ENCODE results near the gene ZNF213.
A peak's percentile ranks its signal among the peaks of the same experiment; 100 is the strongest.

ZNF213 gene

GRCh38 chr16:3095869-3096268 lies 39.0 kb upstream of the ZNF213 start:
- H3K27ac ChIP-seq (replicated peaks; ENCODE audit: low read length) = no peak overlapping the region
- no CpG with 5 or more reads among the region's 4 CpGs for WGBS, 2 donors (ENCODE audit: extremely low coverage in 2 of 2, insufficient read length in 2 of 2, insufficient replicate concordance in 1 of 2)
- H2BK5ac ChIP-seq (ENCODE audit: low read length) = no peak overlapping the region
- H4K91ac ChIP-seq (ENCODE audit: low read depth, low read length, poor library complexity) = no peak overlapping the region
- H3K4me1 ChIP-seq (ENCODE audit: control insufficient read depth in 2 of 2, insufficient read depth in 1 of 2, low read depth in 1 of 2, low read length in 2 of 2) = peaks cover 23 to 28% of the 10 kb centered on the region in 2 donors
- H2BK15ac ChIP-seq (ENCODE audit: low read length) = no peak overlapping the region
- H3K4me3 ChIP-seq (ENCODE audit: low read length in 2 of 2) = no peak overlapping the region
- H3K14ac ChIP-seq (ENCODE audit: low read length) = no peak overlapping the region
- H4K8ac ChIP-seq (ENCODE audit: low read depth, low read length) = no peak overlapping the region
- no peak overlapping the region for H2BK12ac ChIP-seq (ENCODE audit: low read length)
- H3K9me3 ChIP-seq (replicated peaks in 1 of 2; ENCODE audit: control insufficient read depth in 2 of 2, insufficient read depth in 1 of 2, low read depth in 1 of 2, low read length in 2 of 2) = peaks cover 0 to 2% of the 10 kb centered on the region in 2 donors
- H3K79me1 ChIP-seq (ENCODE audit: low read depth, low read length) = no peaks in the 10 kb centered on the region
- H3K27me3 ChIP-seq (ENCODE audit: control insufficient read depth in 3 of 3, insufficient read depth in 3 of 3, low read depth in 1 of 3, low read length in 3 of 3) = peaks cover 0 to 24% (median 11%) of the 10 kb centered on the region in 3 experiments
- H2BK120ac ChIP-seq (ENCODE audit: low read depth, low read length) = no peak overlapping the region
- no peak overlapping the region for H3K9ac ChIP-seq (ENCODE audit: low read depth, low read length, poor library complexity)
- H3K4me2 ChIP-seq (ENCODE audit: insufficient read depth, low read length, poor library complexity, severe bottlenecking) = no peak overlapping the region
- no peaks in the 10 kb centered on the region for H3K36me3 ChIP-seq (replicated peaks in 1 of 2; ENCODE audit: control insufficient read depth in 2 of 2, insufficient read depth in 2 of 2, low read length in 2 of 2)
- no peak overlapping the region for H3K4ac ChIP-seq (ENCODE audit: low read length)
- H3K18ac ChIP-seq (ENCODE audit: low read length) = no peak overlapping the region
- no peak for DNase-seq (ENCODE audit: low spot score)
- H3K23ac ChIP-seq (ENCODE audit: low read depth, low read length, poor library complexity) = no peak overlapping the region
- no peak overlapping the region for H2AK5ac ChIP-seq (ENCODE audit: low read depth, low read length)
- no peak overlapping the region for H2AFZ ChIP-seq (ENCODE audit: low read length)

GRCh38 chr16:3096362-3096761 lies 38.5 kb upstream of the ZNF213 start:
- Histone ChIP-seq H2AFZ (ENCODE audit: low read length) (no peak overlapping the region), H4K91ac (ENCODE audit: low read depth, low read length, poor library complexity) (peak overlapping the region; percentile 82), H3K4me3 (ENCODE audit: low read length in 2 of 2) (no peak overlapping the region), H2BK120ac (ENCODE audit: low read depth, low read length) (no peak overlapping the region), H2BK12ac (ENCODE audit: low read length) (no peak overlapping the region), H3K9me3 (replicated peaks in 1 of 2; ENCODE audit: control insufficient read depth in 2 of 2, insufficient read depth in 1 of 2, low read depth in 1 of 2, low read length in 2 of 2) (peaks cover 0 to 2% of the 10 kb centered on the region in 2 donors), H3K18ac (ENCODE audit: low read length) (no peak overlapping the region), H4K8ac (ENCODE audit: low read depth, low read length) (no peak overlapping the region), H3K4me2 (ENCODE audit: insufficient read depth, low read length, poor library complexity, severe bottlenecking) (no peak overlapping the region), H3K27me3 (ENCODE audit: control insufficient read depth in 3 of 3, insufficient read depth in 3 of 3, low read depth in 1 of 3, low read length in 3 of 3) (peaks cover 0 to 24% (median 11%) of the 10 kb centered on the region in 3 experiments), H3K36me3 (replicated peaks in 1 of 2; ENCODE audit: control insufficient read depth in 2 of 2, insufficient read depth in 2 of 2, low read length in 2 of 2) (no peaks in the 10 kb centered on the region), H3K4ac (ENCODE audit: low read length) (no peak overlapping the region), H2BK5ac (ENCODE audit: low read length) (no peak overlapping the region), H3K4me1 (ENCODE audit: control insufficient read depth in 2 of 2, insufficient read depth in 1 of 2, low read depth in 1 of 2, low read length in 2 of 2) (peaks cover 23 to 32% of the 10 kb centered on the region in 2 donors), H2AK5ac (ENCODE audit: low read depth, low read length) (peak overlapping the region; percentile 90), H3K14ac (ENCODE audit: low read length) (no peak overlapping the region), H3K27ac (replicated peaks; ENCODE audit: low read length) (no peak overlapping the region), H3K79me1 (ENCODE audit: low read depth, low read length) (no peaks in the 10 kb centered on the region), H3K23ac (ENCODE audit: low read depth, low read length, poor library complexity) (no peak overlapping the region), H2BK15ac (ENCODE audit: low read length) (peak overlapping the region; percentile 44), H3K9ac (ENCODE audit: low read depth, low read length, poor library complexity) (no peak overlapping the region)
- WGBS, 2 donors (ENCODE audit: extremely low coverage in 2 of 2, insufficient read length in 2 of 2, insufficient replicate concordance in 1 of 2) = no CpG with 5 or more reads among the region's 6 CpGs
- no peak for DNase-seq (ENCODE audit: low spot score)

- Histone ChIP-seq H3K9me3 (replicated peaks in 1 of 2; ENCODE audit: control insufficient read depth in 2 of 2, insufficient read depth in 1 of 2, low read depth in 1 of 2, low read length in 2 of 2) (peaks cover 0 to 2% of the 10 kb centered on the region in 2 donors), H3K27ac (replicated peaks; ENCODE audit: low read length) (no peak overlapping the region), H3K14ac (ENCODE audit: low read length) (no peak overlapping the region), H3K18ac (ENCODE audit: low read length) (no peak overlapping the region), H2BK15ac (ENCODE audit: low read length) (no peak overlapping the region), H3K4ac (ENCODE audit: low read length) (no peak overlapping the region), H2BK120ac (ENCODE audit: low read depth, low read length) (no peak overlapping the region), H2AFZ (ENCODE audit: low read length) (no peak overlapping the region), H3K4me2 (ENCODE audit: insufficient read depth, low read length, poor library complexity, severe bottlenecking) (no peak overlapping the region), H2BK12ac (ENCODE audit: low read length) (no peak overlapping the region), H3K4me1 (ENCODE audit: control insufficient read depth in 2 of 2, insufficient read depth in 1 of 2, low read depth in 1 of 2, low read length in 2 of 2) (peaks cover 27 to 32% of the 10 kb centered on the region in 2 donors), H4K8ac (ENCODE audit: low read depth, low read length) (no peak overlapping the region), H3K36me3 (replicated peaks in 1 of 2; ENCODE audit: control insufficient read depth in 2 of 2, insufficient read depth in 2 of 2, low read length in 2 of 2) (no peaks in the 10 kb centered on the region), H3K23ac (ENCODE audit: low read depth, low read length, poor library complexity) (no peak overlapping the region), H3K4me3 (ENCODE audit: low read length in 2 of 2) (no peak overlapping the region), H3K27me3 (ENCODE audit: control insufficient read depth in 3 of 3, insufficient read depth in 3 of 3, low read depth in 1 of 3, low read length in 3 of 3) (peaks cover 0 to 24% (median 7%) of the 10 kb centered on the region in 3 experiments), H2AK5ac (ENCODE audit: low read depth, low read length) (peak overlapping the region; percentile 1), H3K9ac (ENCODE audit: low read depth, low read length, poor library complexity) (no peak overlapping the region), H4K91ac (ENCODE audit: low read depth, low read length, poor library complexity) (no peak overlapping the region), H3K79me1 (ENCODE audit: low read depth, low read length) (no peaks in the 10 kb centered on the region), H2BK5ac (ENCODE audit: low read length) (no peak overlapping the region)
- no peak for DNase-seq (ENCODE audit: low spot score)
- no CpG with 5 or more reads among the region's 8 CpGs for WGBS, 2 donors (ENCODE audit: extremely low coverage in 2 of 2, insufficient read length in 2 of 2, insufficient replicate concordance in 1 of 2)
Measured at GRCh38 chr16:3097266-3097665, 37.6 kb upstream of the ZNF213 start.

- no peak for DNase-seq (ENCODE audit: low spot score)
- Histone ChIP-seq H2BK5ac (ENCODE audit: low read length) (peak within 1 kb of the TSS; percentile 4), H3K27me3 (ENCODE audit: control insufficient read depth in 3 of 3, insufficient read depth in 3 of 3, low read depth in 1 of 3, low read length in 3 of 3) (peaks cover 0 to 24% (median 6%) of the 10 kb centered on the region in 3 experiments), H2BK12ac (ENCODE audit: low read length) (peak within 1 kb of the TSS; percentile 88), H4K91ac (ENCODE audit: low read depth, low read length, poor library complexity) (no peak within 1 kb of the TSS), H3K4me3 (ENCODE audit: low read length in 2 of 2) (peak within 1 kb of the TSS in 1 of 2 donors; percentile 70), H2AFZ (ENCODE audit: low read length) (peak within 1 kb of the TSS; percentile 75), H3K18ac (ENCODE audit: low read length) (peak within 1 kb of the TSS; percentile 92), H4K8ac (ENCODE audit: low read depth, low read length) (peak within 1 kb of the TSS; percentile 68), H3K14ac (ENCODE audit: low read length) (peak within 1 kb of the TSS; percentile 47), H3K4me2 (ENCODE audit: insufficient read depth, low read length, poor library complexity, severe bottlenecking) (peak within 1 kb of the TSS; percentile 61), H3K9me3 (replicated peaks in 1 of 2; ENCODE audit: control insufficient read depth in 2 of 2, insufficient read depth in 1 of 2, low read depth in 1 of 2, low read length in 2 of 2) (peaks cover 0 to 2% of the 10 kb centered on the region in 2 donors), H3K36me3 (replicated peaks in 1 of 2; ENCODE audit: control insufficient read depth in 2 of 2, insufficient read depth in 2 of 2, low read length in 2 of 2) (no peaks in the 10 kb centered on the region), H3K9ac (ENCODE audit: low read depth, low read length, poor library complexity) (peak within 1 kb of the TSS; percentile 56), H3K23ac (ENCODE audit: low read depth, low read length, poor library complexity) (peak within 1 kb of the TSS; percentile 77), H2BK15ac (ENCODE audit: low read length) (peak within 1 kb of the TSS; percentile 98), H3K27ac (replicated peaks; ENCODE audit: low read length) (no peak within 1 kb of the TSS), H2AK5ac (ENCODE audit: low read depth, low read length) (peak within 1 kb of the TSS; percentile 59), H3K4ac (ENCODE audit: low read length) (no peak within 1 kb of the TSS), H2BK120ac (ENCODE audit: low read depth, low read length) (peak within 1 kb of the TSS; percentile 95), H3K79me1 (ENCODE audit: low read depth, low read length) (no peaks in the 10 kb centered on the region), H3K4me1 (ENCODE audit: control insufficient read depth in 2 of 2, insufficient read depth in 1 of 2, low read depth in 1 of 2, low read length in 2 of 2) (peaks cover 27 to 30% of the 10 kb centered on the region in 2 donors)
- no CpG with 5 or more reads among the region's 21 CpGs for WGBS, 2 donors (ENCODE audit: extremely low coverage in 2 of 2, insufficient read length in 2 of 2, insufficient replicate concordance in 1 of 2)
Measured at GRCh38 chr16:3098459-3099394, 36.1 kb upstream of the ZNF213 start, which contains the start of gene ZSCAN10. Gene ZSCAN10 (minus strand): TSS chr16:3099294. CDS start chr16:3092937, 6,357 bp downstream.
